Spleen (tissue), 7 donors: ENCODE results near the gene ALKBH6.

Source experiments
- CTCF ChIP-seq, 11 experiments: fragments of 200-600 bp in 7 of 11; fragments of 450-650 bp in 4 of 11; sonication (generic) in 4 of 11; IDR thresholded peaks in 8 of 11; conservative IDR thresholded peaks in 3 of 11; 1 replicate in 7 of 11; 2 replicates in 4 of 11; pipeline versions ENCODE4 v1.4.0 to v1.8.0; 2016 to 2021; ENCODE audit warnings: antibody characterized with exemption in 11 of 11, inconsistent platforms in 4 of 11, mild to moderate bottlenecking in 1 of 11
- POLR2A ChIP-seq, 3 donors: fragments of 450-650 bp; IDR thresholded peaks; one replicate each; pipeline ENCODE4 v1.5.1; 2017; ENCODE audit warnings: antibody characterized with exemption in 3 of 3, mild to moderate bottlenecking in 1 of 3
- donor health status: DM: no; HTN: no; CAD: no; lungs with moderate emphysema.
- donor health status: DM: no; HTN: no; CAD: no.
- donor health status: DM: no; HTN: no; CAD: no.

- no peak for TF ChIP-seq CTCF (IDR thresholded peaks at IDR 0.05 in 8 of 11, conservative IDR thresholded peaks at IDR 0.05 in 3 of 11)
- no peak for TF ChIP-seq POLR2A (IDR thresholded peaks at IDR 0.05)
Measured at GRCh38 chr19:35978832-35979365, 35.1 kb downstream of the ALKBH6 start.
